RWPE2 (cell line): Measurements from ENCODE around the gene ADGRG1.
"Not testable (repeated sequence)": the region's sequence is repeated elsewhere in the genome, so short reads cannot be mapped to it uniquely, and the experiment has no call there.

ENCODE experiments used
- ATAC-seq: fragments of 200-7000 bp; cut with Tn5 transposase; 3 replicates; pipeline ENCODE4 v1.9.1; 2021; ENCODE audit warnings: low read depth
- DNase-seq: peaks from one replicate; pipeline ENCODE4 v3.0.0-alpha.2; 2020; ENCODE audit warnings: low spot score
- H3K27ac ChIP-seq: fragments of 450-650 bp; 2 replicates; pipeline ENCODE4 v1.5.1; 2017; ENCODE audit warnings: mild to moderate bottlenecking; ENCODE audit not compliant: poor library complexity, severe bottlenecking
- H3K27me3 ChIP-seq: fragments of 250-450 bp; sonication (Bioruptor Pico); 2 replicates; pipeline ENCODE4 v1.5.1; 2021; ENCODE audit warnings: mild to moderate bottlenecking, moderate library complexity; ENCODE audit not compliant: insufficient read depth, poor library complexity, severe bottlenecking
- H3K36me3 ChIP-seq: fragments of 250-450 bp; sonication (Bioruptor Pico); 2 replicates; pipeline ENCODE4 v1.5.1; 2020; ENCODE audit warnings: low read depth, mild to moderate bottlenecking, moderate library complexity
- H3K4me1 ChIP-seq: fragments of 250-450 bp; sonication (Bioruptor Pico); 2 replicates; pipeline ENCODE4 v1.5.1; 2021; ENCODE audit warnings: mild to moderate bottlenecking, moderate library complexity; ENCODE audit not compliant: insufficient read depth, poor library complexity, severe bottlenecking
- H3K4me3 ChIP-seq: fragments of 250-450 bp; sonication (Bioruptor Pico); 2 replicates; pipeline ENCODE4 v1.5.1; 2021; ENCODE audit warnings: mild to moderate bottlenecking, moderate library complexity; ENCODE audit not compliant: severe bottlenecking
- H3K9me3 ChIP-seq: fragments of 250-450 bp; sonication (Bioruptor Pico); 2 replicates; pipeline ENCODE4 v1.5.1; 2021; ENCODE audit warnings: mild to moderate bottlenecking, moderate library complexity; ENCODE audit not compliant: severe bottlenecking
- TF ChIP-seq, protein P1 (sequence below): fragments of 450-650 bp; IDR thresholded peaks from one replicate; pipeline ENCODE4 v1.5.1; 2017; ENCODE audit warnings: mild to moderate bottlenecking, moderate library complexity; ENCODE audit not compliant: poor library complexity, severe bottlenecking

The ADGRG1 gene

DNA sequence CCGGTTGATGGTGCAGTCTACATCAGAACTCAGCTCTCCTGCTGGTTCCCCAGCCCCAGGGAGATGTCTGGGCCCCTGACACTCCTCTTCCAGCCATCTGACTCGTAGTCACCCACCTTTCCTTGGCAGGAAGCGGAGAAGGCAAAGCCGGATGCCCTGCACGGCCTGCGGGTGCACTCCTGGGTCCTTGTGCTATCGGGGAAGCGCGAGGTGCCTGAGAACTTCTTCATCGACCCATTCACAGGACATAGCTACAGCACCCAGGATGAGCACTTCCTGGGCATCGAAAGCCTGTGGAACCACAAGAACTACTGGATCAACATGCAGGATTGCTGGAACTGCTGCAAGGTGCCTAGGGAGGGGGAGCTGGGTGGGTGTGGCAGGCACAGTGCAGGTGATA is 78.9 kb downstream of the ADGRG1 start:
- Histone ChIP-seq H3K4me3 (no peak overlapping the region), H3K27ac (no peak overlapping the region), H3K9me3 (no peaks in the 10 kb centered on the region), H3K4me1 (no peaks in the 10 kb centered on the region), H3K36me3 (no peaks in the 10 kb centered on the region), H3K27me3 (peaks cover 5% of the 10 kb centered on the region)
- ATAC-seq (no peak), DNase-seq (no peak)
- TF ChIP-seq, protein P1, sequence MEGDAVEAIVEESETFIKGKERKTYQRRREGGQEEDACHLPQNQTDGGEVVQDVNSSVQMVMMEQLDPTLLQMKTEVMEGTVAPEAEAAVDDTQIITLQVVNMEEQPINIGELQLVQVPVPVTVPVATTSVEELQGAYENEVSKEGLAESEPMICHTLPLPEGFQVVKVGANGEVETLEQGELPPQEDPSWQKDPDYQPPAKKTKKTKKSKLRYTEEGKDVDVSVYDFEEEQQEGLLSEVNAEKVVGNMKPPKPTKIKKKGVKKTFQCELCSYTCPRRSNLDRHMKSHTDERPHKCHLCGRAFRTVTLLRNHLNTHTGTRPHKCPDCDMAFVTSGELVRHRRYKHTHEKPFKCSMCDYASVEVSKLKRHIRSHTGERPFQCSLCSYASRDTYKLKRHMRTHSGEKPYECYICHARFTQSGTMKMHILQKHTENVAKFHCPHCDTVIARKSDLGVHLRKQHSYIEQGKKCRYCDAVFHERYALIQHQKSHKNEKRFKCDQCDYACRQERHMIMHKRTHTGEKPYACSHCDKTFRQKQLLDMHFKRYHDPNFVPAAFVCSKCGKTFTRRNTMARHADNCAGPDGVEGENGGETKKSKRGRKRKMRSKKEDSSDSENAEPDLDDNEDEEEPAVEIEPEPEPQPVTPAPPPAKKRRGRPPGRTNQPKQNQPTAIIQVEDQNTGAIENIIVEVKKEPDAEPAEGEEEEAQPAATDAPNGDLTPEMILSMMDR: no peak

DNA sequence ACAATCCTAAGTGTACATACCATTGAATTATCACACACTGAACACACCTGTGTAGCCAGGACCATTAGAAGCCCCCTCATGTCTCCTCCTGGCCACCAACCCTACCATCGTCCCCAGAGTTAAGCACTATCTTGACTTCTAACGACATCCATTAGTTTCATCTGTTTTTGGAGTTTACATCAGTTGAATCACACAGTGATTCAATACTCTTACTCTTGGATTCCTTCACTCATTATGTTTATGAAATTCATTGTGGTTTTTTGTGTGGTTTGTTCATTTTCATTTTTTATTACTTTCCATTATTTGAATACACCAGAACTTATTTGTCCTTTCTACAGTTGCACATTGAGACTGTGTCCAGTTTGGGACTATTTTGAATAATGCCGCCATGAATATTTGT is 79.7 kb downstream of the ADGRG1 start:
- TF ChIP-seq, protein P1: no peak
- H3K4me1 ChIP-seq: no peaks in the 10 kb centered on the region
- H3K27ac ChIP-seq: no peak overlapping the region
- H3K9me3 ChIP-seq: no peaks in the 10 kb centered on the region
- H3K27me3 ChIP-seq: peaks cover 5% of the 10 kb centered on the region
- no peak for DNase-seq
- no peak overlapping the region for H3K4me3 ChIP-seq
- ATAC-seq: no peak
- no peaks in the 10 kb centered on the region for H3K36me3 ChIP-seq

DNA sequence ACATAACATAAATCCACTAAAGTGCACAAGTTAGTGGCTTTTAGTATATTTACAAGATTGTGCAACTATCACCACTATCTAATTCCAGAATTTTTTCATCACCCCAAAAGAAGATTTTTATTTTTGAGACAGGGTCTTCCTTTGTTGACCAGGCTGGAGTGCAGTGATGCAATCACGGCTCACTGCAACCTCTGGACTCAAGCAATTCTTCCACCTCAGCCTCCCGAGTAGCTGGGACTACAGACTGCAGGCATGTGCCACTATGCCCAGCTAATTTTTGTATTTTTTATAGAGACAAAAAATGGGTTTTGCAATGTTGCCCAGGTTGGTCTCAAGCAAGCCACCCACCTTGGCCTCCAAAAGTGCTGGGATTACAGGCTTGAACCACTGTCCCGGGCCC is 81.2 kb downstream of the ADGRG1 start:
- peaks cover 5% of the 10 kb centered on the region for H3K27me3 ChIP-seq
- ATAC-seq (no peak), DNase-seq (no peak)
- H3K27ac ChIP-seq: no peak overlapping the region
- H3K4me1 ChIP-seq: no peaks in the 10 kb centered on the region
- no peaks in the 10 kb centered on the region for H3K9me3 ChIP-seq
- no peaks in the 10 kb centered on the region for H3K36me3 ChIP-seq
- no peak overlapping the region for H3K4me3 ChIP-seq
- TF ChIP-seq, protein P1: no peak

DNA sequence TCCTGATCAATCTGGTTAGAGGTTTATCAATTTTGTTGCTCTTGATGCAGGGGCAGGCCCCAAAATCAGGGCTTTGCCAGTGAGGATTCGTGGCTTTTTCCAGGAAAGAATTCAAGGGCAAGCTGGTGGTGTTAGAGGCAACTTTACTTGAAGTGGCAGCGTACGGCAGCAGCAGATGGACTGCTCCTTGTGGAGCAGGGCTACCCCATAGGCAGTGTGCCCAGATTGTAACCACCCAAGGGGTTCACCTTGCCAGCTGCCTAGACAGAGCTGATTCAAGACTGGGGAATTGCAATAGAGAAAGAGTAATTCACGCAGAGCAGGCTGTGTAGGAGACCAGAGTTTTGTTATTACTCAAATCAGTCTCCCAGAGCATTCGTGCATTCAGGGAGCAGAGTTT is 82.9 kb downstream of the ADGRG1 start:
- no peaks in the 10 kb centered on the region for H3K4me1 ChIP-seq
- no peak overlapping the region for H3K27ac ChIP-seq
- DNase-seq (no peak), ATAC-seq (no peak)
- no peaks in the 10 kb centered on the region for H3K36me3 ChIP-seq
- TF ChIP-seq, protein P1: no peak
- no peaks in the 10 kb centered on the region for H3K9me3 ChIP-seq
- no peak overlapping the region for H3K4me3 ChIP-seq
- H3K27me3 ChIP-seq: peaks cover 11% of the 10 kb centered on the region

DNA sequence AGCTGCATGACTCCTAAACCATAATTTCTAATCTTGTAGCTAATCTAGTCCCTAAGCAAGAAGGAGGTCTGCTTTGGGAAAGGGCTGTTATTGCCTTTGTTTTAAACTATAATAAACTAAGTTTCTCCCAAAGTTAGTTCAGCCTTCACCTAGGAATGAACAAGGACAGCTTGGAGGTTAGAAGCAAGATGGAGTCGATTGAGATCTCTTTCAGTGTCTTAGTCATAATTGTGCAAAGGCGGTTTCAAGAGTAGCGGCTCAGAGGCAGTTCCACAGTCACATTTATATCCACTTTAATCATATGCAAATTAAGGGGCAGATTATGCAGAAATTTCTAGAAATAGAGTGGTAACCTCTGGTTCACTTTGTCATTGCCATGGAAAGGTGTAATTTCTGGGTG is 83.6 kb downstream of the ADGRG1 start:
- DNase-seq (no peak), ATAC-seq (no peak)
- no peaks in the 10 kb centered on the region for H3K9me3 ChIP-seq
- peaks cover 11% of the 10 kb centered on the region for H3K27me3 ChIP-seq
- TF ChIP-seq, protein P1: no peak
- no peaks in the 10 kb centered on the region for H3K4me1 ChIP-seq
- H3K27ac ChIP-seq: no peak overlapping the region
- H3K36me3 ChIP-seq: no peaks in the 10 kb centered on the region
- H3K4me3 ChIP-seq: no peak overlapping the region

DNA sequence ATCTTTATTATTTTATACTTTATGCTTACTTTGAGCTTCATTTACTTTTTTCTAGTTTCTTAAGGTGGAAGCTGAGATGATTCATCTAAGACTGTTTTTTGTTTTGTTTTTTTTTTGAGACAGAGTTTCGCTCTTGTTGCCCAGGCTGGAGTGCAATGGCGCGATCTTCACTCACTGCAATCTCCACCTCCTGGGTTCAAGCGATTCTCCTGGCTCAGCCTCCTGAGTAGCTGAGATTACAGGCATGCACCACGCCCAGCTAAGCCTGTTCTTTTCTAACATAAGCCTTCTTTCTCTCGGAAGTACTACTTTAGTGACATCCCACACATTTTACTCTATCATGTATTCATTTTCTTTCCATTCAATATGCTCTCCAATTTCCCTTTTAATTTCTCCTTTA is 84.1 kb downstream of the ADGRG1 start:
- ATAC-seq: not testable (repeated sequence)

More for the DNA sequence above, 84.1 kb downstream of the ADGRG1 start:
- DNase-seq, H3K36me3 ChIP-seq, H3K4me3 ChIP-seq, H3K4me1 ChIP-seq, H3K9me3 ChIP-seq, H3K27ac ChIP-seq: not testable (repeated sequence)
- peaks cover 11% of the 10 kb centered on the region for H3K27me3 ChIP-seq
